HG02981 (cell line): ENCODE data around the gene PATL2.
"Not testable (repeated sequence)": the region's sequence is repeated elsewhere in the genome, so short reads cannot be mapped to it uniquely, and the experiment has no call there.

Source experiments
- ATAC-seq: cut with Tn5 transposase; IDR thresholded peaks from one replicate; pipeline ENCODE4 v1.9.1; 2021; ENCODE audit warnings: mild to moderate bottlenecking, moderate library complexity; ENCODE audit not compliant: unreplicated experiment

The PATL2 gene

DNA sequence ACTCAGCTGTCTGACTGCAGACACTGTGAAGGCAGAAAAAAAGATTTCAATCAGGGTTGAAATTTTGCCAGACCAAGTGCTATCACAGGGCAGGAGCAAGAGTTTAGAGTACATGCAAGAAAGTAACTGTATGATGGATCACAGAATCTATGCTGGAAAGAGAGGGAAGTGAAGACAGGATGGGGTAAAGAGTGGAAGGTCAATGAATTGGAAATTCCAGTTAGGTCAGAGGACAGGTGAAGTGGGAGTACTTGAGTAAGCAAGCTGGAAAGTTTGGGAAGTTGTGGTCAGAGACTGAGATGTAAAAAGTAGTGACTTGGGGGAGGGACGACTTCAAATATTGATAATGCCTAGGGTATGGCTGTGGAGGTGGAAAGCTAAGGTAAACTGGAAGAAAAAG is 54.8 kb downstream of the PATL2 start:
- ATAC-seq: no peak

DNA sequence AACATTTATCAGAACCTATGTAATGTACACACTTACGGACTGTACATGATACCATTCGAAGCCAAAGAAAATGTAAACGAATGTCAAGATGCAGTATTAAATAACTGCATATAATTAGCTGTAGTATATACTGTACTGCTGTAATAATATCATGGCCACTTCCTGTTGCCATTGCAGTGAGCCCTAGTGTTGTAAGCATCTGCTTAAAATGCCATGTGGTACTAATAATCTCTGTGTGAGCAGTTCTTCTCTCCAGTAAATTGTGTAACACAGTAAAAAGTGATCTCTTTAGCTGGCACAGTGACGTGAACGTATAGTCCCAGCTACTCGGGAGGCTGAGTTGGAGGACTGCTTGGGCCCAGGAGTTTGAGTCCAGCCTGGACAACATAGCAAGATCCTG is 56.3 kb downstream of the PATL2 start:
- no peak for ATAC-seq

GRCh38 chr15:44647637-44648036 is 63.5 kb downstream of the PATL2 start:
- ATAC-seq: no peak

GRCh38 chr15:44647036-44647435 is 64.1 kb downstream of the PATL2 start:
- no peak for ATAC-seq

GRCh38 chr15:44646460-44646859 is 64.7 kb downstream of the PATL2 start:
- no peak for ATAC-seq

- ATAC-seq: no peak
Observed at GRCh38 chr15:44641651-44642050, 69.5 kb downstream of the PATL2 start.

GRCh38 chr15:44636976-44637375 is 74.1 kb downstream of the PATL2 start:
- ATAC-seq: no peak

DNA sequence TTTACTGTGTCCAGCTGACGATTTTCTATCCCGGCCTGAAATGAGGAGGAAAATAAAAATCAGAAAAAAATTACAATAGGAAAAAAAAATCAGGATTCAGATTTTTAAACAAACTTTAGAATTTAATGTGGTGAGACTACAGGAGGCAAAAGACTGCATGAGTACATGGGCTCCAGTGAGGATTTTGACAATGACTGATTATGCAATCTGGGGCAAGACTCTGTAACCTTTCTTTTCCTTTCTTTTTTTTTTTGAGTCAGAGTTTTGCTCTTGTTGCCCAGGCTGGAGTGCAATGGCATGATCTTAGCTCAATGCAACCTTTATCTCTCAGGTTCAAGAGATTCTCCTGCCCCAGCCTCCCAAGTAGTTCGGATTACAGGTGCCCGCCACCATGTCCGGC is 77.5 kb downstream of the PATL2 start:
- no peak for ATAC-seq

- not testable (repeated sequence) for ATAC-seq
Observed at GRCh38 chr15:44625286-44625685, 85.8 kb downstream of the PATL2 start.

DNA sequence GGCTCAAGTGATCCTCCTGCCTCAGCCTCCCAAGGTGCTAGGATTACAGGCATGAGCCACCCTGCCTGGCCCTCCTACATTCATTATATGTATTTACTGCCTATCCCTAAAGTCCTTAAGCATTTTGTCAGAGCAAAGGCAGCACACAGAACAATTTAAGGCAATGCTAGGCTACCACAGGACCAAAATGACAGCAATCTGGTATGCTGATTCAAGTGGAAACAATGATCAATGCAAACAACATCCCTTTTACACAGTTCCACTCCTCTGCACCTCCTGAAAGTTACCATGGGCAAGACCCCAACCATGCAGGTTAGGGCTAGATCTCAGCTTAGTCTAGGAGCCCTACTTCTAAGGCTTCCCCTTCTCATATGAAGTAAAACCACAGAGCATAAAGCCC is 87.9 kb downstream of the PATL2 start:
- no peak for ATAC-seq

- ATAC-seq: no peak
Observed at GRCh38 chr15:44620081-44620480, 91.0 kb downstream of the PATL2 start.

DNA sequence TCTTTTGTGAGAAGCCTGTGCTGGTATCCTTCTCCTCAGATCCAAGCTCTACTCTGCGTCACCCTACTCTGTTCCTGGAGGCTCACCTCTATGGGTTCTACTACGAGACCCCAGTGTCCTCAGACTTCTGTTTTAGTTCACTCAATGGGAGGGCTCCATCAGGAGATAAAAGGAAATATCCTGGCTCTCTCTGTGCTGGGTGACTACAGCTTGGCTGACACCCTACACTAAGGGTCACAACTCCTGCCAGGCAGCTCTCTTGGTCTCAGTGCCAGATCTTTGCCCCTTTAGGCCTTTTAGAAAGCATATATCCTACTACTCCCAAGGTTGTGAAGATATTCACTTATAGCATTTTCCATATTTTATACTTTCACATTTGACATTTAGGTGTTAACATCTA is 94.1 kb downstream of the PATL2 start:
- ATAC-seq: no peak
